Astrocyte (in vitro differentiated cells and primary cell): ENCODE results near the gene NMT2.

Experiments
- CTCF ChIP-seq: IDR thresholded peaks from 2 replicates; pipeline ENCODE4 v1.5.1; 2011; ENCODE audit warnings: low read depth, mild to moderate bottlenecking, inconsistent platforms, low read length, moderate library complexity; ENCODE audit not compliant: insufficient read depth
- EZH2 ChIP-seq: IDR thresholded peaks from 2 replicates; pipeline ENCODE4 v1.6.1; 2012; ENCODE audit warnings: mild to moderate bottlenecking, low read length, inconsistent platforms; ENCODE audit not compliant: insufficient read depth

- TF ChIP-seq EZH2 (no peak), CTCF (no peak)
These were observed 5.2 kb downstream of the NMT2 start for GRCh38 chr10:15163253-15163828.
